GM21360 (cell line): ENCODE results near the gene MS4A10.

ENCODE experiments used
- ATAC-seq: cut with Tn5 transposase; IDR thresholded peaks from one replicate; pipeline ENCODE4 v1.9.1; 2021; ENCODE audit warnings: mild to moderate bottlenecking, moderate library complexity; ENCODE audit not compliant: unreplicated experiment

Gene MS4A10

DNA sequence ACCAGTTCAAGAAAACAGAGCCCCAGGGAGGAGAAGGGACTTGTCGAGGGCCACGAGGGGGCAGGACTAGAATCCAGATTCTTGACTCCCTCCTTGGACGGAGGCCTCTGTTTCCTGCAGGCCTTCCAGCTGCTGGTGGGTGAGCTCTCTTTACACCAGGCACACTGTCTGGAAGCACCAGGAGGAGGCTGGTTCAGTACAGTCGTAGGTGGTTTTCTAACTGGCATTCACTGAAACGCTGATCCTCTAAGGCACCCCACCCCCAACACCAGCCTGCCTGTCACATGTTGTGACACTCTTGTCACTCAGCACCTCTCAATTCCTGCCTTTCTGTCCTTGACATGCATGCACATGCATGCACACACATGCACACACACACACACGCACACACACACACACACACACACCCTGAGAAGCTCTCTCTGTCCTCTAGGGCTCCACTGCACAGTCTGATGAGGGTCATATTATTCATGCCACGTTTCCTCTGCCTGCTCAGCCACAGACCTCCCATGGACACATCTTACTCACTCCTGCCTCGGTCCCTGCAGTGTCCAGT, 751 bp downstream of the MS4A10 start:
- no peak for ATAC-seq

DNA sequence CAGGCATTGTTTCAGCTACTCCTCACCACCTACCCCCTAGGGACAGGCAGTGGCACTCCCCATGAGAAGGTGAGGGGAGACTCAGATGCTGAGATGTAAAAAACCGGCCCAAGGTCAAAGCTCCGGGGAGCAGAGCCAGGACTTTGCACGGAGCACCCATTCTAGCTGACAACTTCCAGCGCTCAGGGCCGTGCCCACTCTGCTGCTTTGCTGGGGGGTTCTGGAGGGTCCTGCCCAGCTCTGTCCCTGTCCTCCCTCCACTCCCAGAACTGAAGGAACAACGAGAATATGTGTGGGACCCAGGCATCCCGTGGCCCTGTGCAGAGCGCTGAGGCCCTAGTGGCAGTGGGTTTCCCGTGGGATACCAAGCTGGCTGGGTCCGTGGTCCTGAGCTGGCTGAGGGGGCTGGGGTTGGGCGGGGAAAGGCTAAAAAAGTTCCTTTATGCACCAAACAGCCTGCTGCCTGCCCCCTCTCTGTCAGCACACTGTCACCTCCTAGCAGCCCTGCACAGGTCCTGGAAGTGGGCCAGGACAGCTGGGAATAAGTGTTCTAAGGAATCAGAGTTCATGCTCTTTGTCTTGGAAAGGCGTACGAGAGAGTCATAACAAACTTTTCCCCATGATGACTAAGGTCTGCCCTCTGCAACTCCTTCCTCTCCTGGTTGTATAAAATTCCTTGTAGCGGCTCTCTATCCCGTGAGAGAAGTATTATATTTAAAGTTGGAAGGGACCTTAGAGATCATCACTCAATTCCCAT, 1.9 kb downstream of the MS4A10 start:
- ATAC-seq = no peak

DNA sequence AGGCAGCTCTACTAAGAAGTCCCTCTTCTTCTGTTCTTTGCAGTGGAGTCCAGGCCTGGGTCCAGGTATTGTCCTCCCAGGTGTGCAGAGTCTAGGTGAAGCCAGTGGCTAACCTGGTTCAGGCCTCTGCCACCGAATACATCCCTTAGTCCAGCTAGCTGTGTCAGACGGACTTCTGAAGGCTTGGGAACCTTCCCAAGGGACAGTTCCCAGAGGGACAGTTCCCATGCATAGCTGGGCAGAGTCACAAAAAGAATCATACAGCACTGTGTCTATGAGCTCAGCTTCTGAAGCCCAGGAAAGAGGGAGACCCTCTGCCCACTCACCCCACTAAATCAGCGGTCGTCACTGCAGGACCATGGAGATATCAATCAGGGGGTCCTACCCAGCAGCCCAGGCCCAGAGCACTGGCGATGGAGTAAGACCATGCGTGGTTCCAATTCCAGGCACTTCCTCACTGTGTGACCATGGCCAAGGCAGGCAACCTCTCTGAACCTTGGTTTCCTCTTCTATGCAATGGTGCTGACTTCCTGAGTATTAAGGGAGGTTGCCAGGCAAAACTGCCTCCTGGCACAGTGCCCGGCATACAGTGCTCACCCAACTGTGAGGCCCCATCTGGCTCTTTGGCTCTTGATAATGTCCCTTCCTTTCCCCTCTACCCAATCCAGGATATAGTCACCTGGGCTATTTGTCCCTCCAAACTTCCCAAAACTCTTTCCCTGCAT, 3.4 kb downstream of the MS4A10 start:
- no peak for ATAC-seq

DNA sequence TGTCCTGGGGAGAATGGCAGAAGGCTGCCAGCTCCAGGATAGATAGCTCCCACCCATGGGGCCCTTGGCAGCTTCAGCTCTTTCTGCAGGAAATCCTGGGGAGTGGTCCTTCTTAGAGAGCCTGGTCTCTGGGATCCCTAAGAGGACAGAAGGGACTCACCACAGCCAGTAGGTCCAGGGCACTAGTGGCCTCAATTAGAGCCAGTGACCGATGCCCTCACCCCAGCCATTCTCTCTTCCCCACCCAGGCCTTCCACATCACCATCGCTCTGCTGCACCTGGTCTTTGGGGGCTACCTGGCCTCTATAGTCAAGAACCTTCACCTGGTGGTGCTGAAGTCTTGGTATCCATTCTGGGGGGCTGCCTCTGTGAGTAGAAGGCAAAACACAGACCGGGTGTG, 5.6 kb downstream of the MS4A10 start:
- no peak for ATAC-seq

DNA sequence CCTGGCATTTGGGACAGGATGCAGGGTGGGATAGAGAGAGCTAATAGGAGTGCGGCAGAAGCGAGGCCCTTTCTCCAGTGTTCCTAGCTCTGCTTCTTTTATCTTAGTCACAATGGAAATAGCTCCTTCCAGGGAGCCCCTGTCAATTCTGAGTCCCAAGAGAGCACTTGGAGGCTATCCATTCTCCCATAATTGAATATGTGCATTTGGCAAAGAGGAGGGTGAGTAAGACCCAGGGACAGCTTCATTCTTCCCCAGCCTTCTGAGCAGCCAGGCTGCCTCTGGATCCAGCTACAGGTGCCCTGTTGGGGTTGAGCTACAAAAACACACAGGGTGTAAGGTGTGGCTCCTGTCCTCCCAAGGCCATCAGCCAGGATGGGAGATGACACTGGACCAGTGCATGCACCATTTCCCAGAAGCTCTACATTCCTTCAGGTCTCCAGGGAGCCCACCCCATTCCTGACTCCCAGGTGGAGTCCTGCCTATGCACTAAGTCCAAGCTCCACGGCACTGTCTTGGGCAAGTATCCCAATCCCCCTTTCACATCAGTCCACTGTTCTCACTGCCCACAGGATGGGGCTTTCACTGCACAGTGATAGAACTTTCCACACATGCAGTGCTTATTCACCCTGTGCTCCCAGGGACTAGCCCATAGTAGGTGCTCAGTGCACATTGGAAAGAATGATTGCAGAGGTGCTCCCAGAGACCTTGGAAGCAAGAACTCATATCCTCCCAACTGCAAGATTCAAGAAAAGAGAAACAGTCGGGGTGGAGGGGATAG, 6.2 kb downstream of the MS4A10 start:
- no peak for ATAC-seq

DNA sequence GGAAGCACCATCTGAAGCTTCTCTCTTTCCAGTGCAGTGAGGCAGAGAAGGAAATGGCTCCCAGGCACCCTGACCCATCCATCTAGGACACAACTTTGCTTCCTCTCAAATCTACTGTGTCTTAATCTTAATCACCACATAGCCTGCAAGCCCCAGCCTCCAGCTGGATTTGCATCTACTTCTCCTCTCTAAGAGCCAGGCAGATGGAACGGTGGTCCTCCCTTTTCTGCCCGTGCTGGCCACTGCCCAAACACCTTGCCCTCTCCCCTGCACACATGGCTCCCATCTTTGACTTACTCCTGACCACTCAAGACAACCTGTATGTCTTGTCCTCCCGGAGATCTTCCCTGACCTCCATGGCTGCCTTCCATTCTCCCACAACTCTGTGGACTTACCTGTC, 7.4 kb downstream of the MS4A10 start:
- no peak for ATAC-seq

DNA sequence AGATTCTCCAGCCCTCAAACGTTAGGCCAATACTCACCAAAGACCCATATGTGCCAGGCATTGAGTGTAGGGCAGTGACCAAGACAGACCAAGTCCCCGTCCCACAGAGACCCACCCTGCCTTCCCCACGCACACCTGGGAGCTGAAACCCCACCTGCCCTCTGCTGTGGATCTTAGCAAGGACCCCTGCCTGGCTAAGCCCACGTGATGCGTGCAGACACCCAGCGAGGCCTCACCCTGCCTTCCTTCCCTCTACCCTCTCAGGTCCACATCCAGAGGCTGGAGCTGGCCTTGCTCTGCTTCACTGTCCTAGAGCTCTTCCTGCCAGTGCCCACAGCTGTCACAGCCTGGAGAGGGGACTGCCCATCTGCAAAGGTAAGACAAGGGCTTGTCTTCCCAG, 10.2 kb downstream of the MS4A10 start:
- ATAC-seq = no peak

DNA sequence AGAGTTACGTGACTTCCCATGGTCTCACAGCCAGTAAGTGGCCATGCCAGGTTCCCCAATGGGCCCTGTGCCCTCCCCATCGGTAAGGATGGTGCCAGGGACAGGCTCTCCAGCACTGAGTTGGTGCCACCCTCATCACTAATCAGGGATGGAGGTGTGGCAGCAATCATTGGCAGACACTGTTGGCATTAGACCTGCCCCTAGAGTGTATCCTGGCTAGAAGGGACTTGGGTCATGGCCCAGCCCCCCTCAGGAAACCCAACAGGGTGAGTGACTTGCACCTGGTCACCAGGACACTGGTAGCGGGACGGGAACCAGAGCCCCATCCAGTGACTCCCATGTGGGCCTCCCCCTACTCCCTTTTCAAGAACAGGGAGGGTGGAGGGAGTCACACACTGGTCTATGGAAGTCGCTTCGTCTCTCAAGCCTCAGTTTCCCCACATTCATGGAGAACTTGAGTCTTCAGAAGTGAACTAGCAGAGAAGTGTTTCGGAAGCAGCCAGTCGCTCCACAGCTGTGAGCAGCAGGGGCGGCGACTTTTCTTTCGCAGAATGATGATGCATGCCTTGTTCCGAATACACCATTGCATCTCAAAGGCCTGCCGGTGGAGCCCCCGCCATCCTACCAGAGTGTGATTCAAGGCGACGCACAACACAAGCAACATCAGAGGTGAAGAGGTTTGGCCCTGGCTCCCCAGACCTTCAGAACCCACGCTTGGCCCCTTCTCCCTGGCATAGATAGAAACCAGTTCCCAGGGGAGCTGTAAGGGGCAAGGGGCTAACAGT, 12.9 kb downstream of the MS4A10 start:
- ATAC-seq = no peak

DNA sequence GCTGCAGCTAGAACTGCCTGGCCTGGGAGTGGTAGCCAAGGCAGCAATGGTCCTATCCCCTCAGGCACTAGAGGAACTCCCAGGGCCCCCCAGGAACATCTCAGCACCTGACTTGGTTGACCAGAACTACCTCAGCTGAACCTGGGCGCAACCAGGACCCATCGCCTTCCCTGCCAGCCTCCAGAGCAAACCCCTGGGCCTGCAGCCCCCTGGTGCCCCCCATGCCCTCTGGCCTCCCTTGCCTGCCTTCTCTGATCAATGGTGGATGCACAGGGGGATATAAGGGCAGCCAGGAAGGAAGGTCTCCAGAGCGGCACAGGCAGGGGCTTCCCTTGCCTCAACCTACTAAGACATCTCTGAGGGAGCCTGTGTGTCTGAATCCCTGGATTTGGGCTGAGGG, 13.5 kb downstream of the MS4A10 start:
- ATAC-seq = no peak

DNA sequence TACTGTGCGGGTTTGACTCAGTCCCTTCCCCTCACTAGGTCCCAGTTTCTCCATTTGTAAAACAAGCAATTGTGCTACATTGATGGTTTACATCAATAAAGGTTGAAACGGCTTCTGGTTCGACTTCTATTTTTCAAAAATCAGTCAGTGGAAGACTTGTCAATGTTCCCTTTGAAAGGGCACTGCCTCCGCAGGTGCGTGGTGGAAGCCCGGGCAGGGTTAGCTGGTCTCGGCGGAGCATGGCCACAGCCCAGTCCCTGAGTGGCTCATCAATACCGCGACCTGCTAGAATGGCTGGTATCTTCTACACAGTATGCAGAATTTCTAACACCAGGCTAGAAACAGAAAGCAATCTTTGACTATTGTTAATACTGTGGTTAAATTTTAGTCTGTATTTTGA, 16.1 kb downstream of the MS4A10 start:
- no peak for ATAC-seq

DNA sequence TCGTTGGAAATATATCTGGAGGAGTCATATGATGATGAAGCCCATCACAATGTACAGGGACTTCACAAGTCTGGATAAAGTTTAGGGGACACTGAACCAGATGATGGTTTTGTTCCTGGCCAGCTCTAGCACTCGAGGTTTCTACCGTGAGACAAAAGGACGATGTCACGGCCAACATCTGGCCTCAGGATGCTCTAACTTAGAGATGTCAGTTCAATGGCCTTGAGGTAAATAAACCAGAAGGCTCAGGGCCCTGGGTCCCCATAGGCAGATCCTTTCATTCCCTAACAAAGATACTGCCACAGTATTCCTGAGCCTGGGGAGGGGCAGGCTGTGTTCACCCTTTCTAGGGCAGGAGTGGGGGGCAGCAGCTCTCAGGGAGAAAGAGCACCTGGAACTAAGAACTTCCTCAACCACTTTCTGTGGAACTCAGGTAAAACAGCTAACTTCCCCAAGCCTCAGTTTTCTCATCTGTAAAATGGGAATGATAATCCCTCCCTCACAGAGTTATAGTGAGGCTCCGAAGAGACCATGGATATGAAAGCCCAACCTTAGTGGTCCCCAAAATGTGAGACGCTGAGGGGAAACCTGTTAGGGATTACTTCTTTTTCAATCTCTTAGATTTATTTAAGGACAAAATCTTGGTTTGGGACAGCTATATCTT, 18.3 kb downstream of the MS4A10 start:
- no peak for ATAC-seq

DNA sequence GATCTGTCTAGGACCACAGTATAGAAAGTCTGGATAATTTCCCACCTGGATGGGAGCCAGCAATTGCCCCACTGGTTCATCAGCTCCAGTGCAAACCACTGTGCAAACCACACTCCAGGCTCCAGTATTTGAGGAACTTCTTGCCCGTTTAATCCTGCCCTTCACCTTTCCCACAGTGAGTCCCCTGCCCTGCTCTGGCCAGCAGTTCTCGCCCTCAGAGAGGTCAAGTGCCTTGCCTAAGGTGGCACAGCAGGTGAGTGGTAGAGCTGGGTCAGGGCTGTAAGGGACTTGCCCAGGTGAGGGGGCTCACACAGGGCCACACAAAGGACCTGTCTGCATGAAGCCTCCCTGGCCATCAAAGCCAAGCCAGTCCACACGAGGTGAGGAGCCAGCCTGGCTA, 24.1 kb downstream of the MS4A10 start:
- ATAC-seq = no peak

DNA sequence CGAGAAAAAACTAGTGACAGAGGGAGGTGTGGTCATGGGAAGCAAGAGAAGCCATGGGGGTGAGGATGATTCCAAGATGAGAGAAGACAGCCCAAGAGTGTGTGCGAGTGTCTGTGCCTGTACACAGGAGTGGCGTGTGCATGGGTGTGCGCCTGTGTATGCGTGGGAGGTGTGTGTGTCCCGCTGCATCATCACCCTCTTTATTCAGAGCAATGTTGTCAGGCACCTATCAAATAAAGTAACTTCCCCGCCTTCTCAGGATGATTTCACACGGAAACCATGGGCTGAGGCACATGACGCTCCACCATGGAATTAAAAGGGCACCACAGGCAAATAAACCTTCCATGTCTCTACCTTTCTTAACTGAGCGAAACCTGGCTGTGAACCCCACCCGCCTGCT, 24.6 kb downstream of the MS4A10 start:
- ATAC-seq = no peak

DNA sequence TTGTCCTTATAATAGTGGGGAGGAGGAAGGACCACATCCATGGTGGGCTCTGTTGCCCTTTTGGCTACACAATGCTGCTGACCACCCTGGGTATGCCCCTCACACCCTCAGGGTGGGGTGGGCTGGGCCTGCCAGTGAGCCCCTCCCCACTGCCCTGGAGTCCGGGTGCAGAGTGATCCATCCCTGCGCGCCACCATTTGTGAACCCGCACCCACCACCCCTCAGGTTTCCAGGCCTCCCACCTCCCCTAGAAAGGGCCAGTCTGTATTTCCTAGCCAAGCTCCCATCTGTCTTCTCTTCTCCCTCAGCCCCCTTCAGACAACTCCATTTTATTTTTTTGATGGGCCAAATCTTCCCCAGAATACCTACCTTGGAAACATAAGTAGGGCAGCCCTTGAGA, 25.0 kb downstream of the MS4A10 start:
- ATAC-seq = no peak

DNA sequence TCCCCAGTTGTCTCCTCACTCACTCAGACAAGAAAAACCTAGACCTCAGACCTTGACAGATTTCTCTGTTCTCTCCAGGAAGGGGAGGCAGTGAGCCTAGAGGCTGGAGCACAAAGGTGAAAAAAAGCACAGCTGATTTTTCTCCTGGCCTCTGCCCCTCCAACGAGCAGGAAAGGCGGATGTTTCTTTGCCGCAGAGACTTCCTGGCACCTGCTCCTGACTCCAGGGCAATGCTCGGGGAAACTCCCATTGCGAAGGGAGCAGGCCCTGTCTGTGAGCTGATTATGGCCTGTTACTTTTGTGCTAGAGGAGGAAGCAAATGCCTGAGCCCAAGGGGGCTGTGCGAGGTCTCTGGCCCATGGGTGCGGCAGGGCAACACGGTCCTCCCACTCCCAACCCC, 25.4 kb downstream of the MS4A10 start:
- ATAC-seq = no peak

DNA sequence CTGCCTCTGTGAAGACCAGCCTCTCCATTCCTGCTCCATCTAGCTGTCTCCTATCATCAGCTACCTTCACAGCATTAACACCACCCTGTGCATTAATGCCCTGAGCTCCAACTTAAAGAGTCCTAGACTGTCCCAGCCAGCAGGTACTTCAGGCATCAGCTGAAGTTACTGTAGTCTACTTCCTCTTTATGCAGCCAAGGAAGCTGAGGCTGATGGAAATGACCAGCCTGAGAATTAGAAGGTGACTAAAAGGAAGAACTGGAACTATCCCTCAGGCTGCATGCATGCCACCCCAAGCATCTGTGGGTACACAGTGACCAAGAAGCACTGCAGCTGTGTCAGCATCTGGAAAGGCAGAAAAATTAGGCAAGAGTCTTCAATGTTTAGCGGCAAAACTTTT, 28.2 kb downstream of the MS4A10 start:
- ATAC-seq = no peak

DNA sequence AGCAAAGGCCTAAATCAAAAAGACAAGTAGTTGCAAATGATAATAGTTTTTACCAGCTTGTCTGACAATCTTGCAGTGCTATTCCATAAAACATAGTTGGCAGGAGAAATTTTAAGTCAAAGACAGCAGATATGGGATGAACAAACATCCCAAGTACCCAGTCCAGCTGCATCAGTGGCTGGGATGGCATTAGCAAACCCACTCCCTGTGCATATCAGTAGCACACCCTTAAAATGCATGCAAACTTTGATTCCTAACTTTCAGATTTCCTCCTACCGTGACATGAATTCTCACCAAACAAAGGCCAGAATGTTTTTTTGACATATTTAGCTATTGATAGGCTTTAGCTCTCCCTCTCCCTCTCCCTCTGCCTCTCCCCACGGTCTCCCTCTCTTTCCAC, 29.0 kb downstream of the MS4A10 start:
- ATAC-seq = no peak

DNA sequence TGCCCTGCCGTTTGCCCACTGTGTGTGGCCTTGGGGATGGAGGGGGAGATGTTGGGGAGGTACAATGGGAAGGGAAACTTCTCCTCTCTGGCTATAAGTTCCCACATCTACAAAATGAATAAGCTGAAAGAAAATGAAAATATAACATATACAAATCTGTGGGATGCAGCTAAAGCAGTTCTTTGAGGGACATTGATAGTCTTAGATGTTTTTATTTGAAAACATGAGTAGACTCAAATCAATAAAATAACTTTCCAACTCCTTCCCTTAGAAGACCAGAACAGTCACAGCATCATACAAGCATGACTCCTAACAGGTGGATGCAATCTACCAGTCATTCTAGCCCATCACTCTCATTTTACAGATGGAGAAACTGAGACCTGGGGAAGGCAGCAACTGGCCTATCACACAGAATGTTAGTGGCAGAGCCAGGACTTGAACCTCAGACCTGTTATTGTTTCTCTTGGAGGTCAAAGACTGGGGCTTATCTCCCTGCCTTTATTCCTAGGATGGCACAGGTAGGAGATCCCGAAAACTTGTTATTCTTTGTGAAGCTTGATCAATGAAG, 31.5 kb downstream of the MS4A10 start:
- ATAC-seq = no peak

DNA sequence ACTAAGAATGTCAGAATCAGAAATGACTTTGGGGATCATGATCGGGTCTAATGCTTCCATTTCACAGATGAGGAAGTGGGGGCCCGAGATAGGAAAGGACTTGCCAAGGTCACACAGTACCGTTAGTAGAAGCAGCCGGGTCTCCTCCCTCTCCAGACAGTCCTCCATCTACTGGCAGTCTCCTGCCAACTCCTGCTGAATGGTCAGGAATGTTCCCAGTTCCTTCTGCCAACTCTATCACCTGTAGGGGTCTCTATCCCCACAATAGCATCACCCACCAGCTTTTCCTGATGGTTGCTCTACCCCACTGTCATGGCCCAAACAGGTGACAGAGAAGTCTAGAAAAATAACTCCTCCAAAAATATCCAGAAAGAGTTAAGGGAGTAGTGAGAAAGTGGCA, 32.9 kb downstream of the MS4A10 start:
- ATAC-seq = no peak
